Testis (tissue), 3 donors: ENCODE measurements around the gene ZHX3. TPM values are rescaled to one million over a fixed set of nuclear protein-coding genes. Genes with fewer than 3 reads are reported as not detected.

Source experiments
- DNase-seq: peaks from one replicate; pipeline ENCODE4 v3.0.0-alpha.2; 2019
- H3K27ac ChIP-seq, 2 donors: fragments of 200-600 bp; sonication (generic); one replicate each; pipeline ENCODE4 v1.5.1; 2019
- H3K27me3 ChIP-seq: fragments of 200-600 bp; sonication (generic); one replicate; pipeline ENCODE4 v1.5.1; 2019
- H3K36me3 ChIP-seq: fragments of 200-600 bp; sonication (generic); one replicate; pipeline ENCODE4 v1.5.1; 2017; ENCODE audit warnings: low read depth; ENCODE audit errors: missing control alignments
- H3K4me1 ChIP-seq: fragments of 200-600 bp; sonication (generic); one replicate; pipeline ENCODE4 v1.5.1; 2019
- H3K4me3 ChIP-seq, 2 donors: fragments of 200-600 bp; sonication (generic); one replicate each; pipeline ENCODE4 v1.5.1; 2017 to 2019
- H3K9me3 ChIP-seq: fragments of 200-600 bp; sonication (generic); one replicate; pipeline ENCODE4 v1.5.1; 2017
- POLR2A ChIP-seq: fragments of 450-650 bp; IDR thresholded peaks from one replicate; pipeline ENCODE4 v1.6.1; 2017; ENCODE audit warnings: antibody characterized with exemption, mild to moderate bottlenecking, moderate library complexity
- WGBS, 2 donors: methylation state at CpG; one replicate each; pipeline ENCODE4 v1.1.5; 2018; 5-methylcytosine and 5-hydroxymethylcytosine counted together
- intact Hi-C: fragments of 100-400 bp; cut with DNase I; formaldehyde crosslinking; loops from one replicate; pipeline ENCODE4 v1.15.1; 2023; ENCODE audit warnings: low total_unique reads
- polyA plus RNA-seq: library from polyadenylated mRNA; stranded (reverse); fragments of 350-450 nt; fragmentation: Illumina TruSeq; extraction: RNeasy Lipid Tissue Mini Kit (QIAGEN cat#74804); gene quantifications from one replicate; pipeline ENCODE4 v1.2.3, GENCODE V29; 2014; ENCODE audit warnings: low read depth, low replicate concordance; ENCODE audit not compliant: insufficient read depth
- total RNA-seq, 2 donors: library from RNA; depleted of rRNA; stranded (reverse); fragments of >200 nt; gene quantifications; one replicate each; pipeline ENCODE4 v1.2.3, GENCODE V29; 2016
- TF ChIP-seq, protein P1 (sequence below), 3 experiments: fragments of 450-650 bp in 2 of 3; fragments of 200-600 bp in 1 of 3; sonication (generic) in 1 of 3; IDR thresholded peaks; one replicate each; pipeline ENCODE4 v1.5.1; 2016 to 2019; ENCODE audit warnings: antibody characterized with exemption in 3 of 3, mild to moderate bottlenecking in 2 of 3, moderate library complexity in 1 of 3

Gene ZHX3
- total and polyA plus RNA-seq, 3 donors from 2014 or later = 35.1 to 103 (median 55.7) TPM

DNA sequence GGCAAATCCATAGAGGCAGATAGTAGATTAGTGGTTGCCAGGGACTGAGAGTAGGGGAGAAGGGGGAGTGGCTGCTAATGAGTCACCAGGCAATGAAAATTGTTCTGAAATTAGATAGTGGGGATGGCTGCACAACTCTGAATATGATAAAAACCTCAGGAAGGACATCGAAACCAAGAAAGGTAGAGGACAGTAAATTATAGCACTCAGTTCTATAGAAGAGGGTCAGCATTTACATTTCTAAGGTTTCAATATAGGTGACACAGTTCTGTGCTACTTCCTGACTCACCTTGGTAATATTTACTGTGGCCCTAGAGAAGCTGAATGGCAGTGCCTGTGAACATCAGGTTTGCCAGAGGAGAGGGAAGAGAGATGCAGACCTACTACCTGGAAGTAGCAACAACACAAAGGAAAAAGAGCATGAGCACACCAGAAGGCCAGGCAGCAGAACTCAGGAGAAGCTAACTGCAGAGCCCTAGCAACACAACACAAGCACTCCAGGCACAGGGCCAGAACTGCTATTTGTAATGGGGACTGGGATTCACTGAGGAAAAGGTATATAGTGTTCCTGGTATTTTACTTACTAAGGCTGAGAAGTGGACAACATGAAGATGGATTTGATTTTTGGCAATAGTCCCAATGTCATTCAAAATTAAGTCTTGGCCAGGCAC, 104.2 kb downstream of the ZHX3 start:
- Histone ChIP-seq H3K27ac (no peak overlapping the region), H3K36me3 (no peaks in the 10 kb centered on the region), H3K27me3 (no peaks in the 10 kb centered on the region), H3K4me1 (peaks cover 3% of the 10 kb centered on the region), H3K4me3 (no peak overlapping the region), H3K9me3 (no peaks in the 10 kb centered on the region)
- WGBS, 2 donors = 62 to 71% methylated on average over 1 of the region's 1 CpG
- TF ChIP-seq POLR2A = no peak
- TF ChIP-seq, protein P1, sequence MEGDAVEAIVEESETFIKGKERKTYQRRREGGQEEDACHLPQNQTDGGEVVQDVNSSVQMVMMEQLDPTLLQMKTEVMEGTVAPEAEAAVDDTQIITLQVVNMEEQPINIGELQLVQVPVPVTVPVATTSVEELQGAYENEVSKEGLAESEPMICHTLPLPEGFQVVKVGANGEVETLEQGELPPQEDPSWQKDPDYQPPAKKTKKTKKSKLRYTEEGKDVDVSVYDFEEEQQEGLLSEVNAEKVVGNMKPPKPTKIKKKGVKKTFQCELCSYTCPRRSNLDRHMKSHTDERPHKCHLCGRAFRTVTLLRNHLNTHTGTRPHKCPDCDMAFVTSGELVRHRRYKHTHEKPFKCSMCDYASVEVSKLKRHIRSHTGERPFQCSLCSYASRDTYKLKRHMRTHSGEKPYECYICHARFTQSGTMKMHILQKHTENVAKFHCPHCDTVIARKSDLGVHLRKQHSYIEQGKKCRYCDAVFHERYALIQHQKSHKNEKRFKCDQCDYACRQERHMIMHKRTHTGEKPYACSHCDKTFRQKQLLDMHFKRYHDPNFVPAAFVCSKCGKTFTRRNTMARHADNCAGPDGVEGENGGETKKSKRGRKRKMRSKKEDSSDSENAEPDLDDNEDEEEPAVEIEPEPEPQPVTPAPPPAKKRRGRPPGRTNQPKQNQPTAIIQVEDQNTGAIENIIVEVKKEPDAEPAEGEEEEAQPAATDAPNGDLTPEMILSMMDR (IDR thresholded peaks at IDR 0.05) = no peak
- intact Hi-C loops = no loop called here
- DNase-seq = no peak

DNA sequence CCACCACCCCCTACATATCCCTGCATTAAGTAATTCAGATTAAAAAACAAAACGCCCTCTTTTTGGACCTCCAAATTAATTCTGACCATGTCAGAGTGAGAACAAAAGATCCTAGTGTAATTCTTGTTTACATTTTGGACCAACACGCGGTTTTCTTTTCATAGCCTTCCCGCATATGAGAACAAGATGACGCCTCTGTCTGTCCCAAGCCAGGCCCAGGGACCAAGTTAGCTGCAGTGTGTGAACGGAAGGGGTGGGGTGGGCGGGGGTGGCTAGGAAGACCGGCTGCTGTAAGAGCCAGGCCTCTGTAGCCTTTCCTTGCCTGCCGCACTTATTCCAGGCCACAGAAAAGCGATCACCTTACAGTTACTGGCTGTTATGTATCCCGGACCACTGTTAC, 112.2 kb downstream of the ZHX3 start:
- Histone ChIP-seq H3K4me3 (no peak overlapping the region), H3K27ac (no peak overlapping the region), H3K27me3 (no peaks in the 10 kb centered on the region), H3K36me3 (no peaks in the 10 kb centered on the region), H3K4me1 (no peaks in the 10 kb centered on the region), H3K9me3 (no peaks in the 10 kb centered on the region)
- no peak for TF ChIP-seq POLR2A
- TF ChIP-seq, protein P1 (IDR thresholded peaks at IDR 0.05) = no peak
- WGBS, 2 donors = 95 to 96% methylated on average over 11 of the region's 11 CpGs
- no peak for DNase-seq
- intact Hi-C loops = no loop called here

DNA sequence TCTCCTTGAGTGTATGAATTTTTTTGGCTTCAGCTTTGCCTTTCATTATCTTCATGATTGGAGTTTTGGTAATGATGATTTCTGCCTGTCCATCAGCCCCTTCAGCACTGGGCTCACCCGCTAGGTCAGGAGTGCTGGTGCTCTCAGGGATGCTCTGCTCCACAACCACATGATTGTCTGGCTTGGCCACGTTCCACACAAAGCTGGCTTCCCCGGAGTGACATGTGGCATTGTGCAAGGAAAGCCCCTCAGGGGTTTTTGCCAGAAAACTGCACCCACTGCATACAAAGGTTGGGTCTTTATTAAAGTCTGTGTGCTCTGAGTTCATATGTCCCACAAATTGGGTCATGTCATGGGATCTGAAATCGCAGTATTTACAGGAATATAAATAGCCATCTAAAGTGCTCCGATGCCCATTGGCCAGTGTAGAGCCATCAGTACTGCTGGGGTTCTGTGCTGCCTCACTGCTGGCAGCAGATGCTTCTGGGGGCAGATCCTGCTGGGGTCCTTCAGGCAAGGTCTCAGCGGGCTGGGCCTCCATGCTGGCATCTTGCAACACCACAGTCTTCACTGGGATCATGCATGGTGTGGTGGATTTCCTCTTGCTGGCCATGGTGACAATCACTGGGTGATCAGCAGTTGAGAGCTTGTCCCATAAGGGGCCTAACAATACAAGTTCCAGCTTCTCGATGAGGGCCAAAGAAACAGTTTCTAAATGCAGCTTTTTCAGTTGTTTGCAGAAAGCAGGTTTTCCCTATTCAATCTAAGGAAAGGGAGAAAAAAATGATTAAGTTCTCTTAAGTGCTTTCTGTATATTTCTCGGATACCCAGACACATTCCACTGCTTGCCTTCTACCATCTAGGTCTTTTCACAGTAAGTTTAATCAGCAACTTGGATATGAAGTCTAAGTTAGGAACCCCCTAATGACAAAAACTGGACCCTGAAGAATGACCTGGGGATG, 112.9 kb downstream of the ZHX3 start:
- H3K27me3 ChIP-seq = no peaks in the 10 kb centered on the region
- no peaks in the 10 kb centered on the region for H3K4me1 ChIP-seq
- DNase-seq = no peak
- no peaks in the 10 kb centered on the region for H3K9me3 ChIP-seq
- no peak for TF ChIP-seq POLR2A
- TF ChIP-seq, protein P1 (IDR thresholded peaks at IDR 0.05) = no peak
- WGBS, 2 donors = 93 to 97% methylated on average over 6 to 8 of the region's 8 CpGs
- no peak overlapping the region for H3K4me3 ChIP-seq
- H3K36me3 ChIP-seq = no peaks in the 10 kb centered on the region
- no peak overlapping the region for H3K27ac ChIP-seq
- intact Hi-C loops = no loop called here

DNA sequence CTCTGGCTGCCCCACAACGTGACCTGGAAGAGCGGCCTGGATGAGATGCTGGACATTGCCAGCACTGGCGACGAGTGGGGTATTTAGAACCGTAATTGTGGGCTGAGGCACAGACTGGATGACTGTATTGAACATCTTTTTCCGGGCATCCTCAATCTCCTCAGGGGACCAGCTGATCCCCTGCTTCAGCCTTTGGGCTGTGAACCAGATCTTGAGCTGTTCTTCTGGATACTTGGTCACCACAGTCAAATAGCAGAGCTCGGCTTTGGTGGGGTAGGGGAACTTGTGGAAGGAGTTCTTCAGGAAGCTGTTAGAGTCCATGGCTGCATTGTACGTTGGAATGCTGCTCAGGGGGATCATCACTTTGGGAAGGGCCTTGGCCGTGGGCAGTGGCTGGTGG, 113.9 kb downstream of the ZHX3 start:
- no peak for TF ChIP-seq POLR2A
- TF ChIP-seq, protein P1 (IDR thresholded peaks at IDR 0.05) = no peak
- no peak overlapping the region for H3K27ac ChIP-seq
- no peaks in the 10 kb centered on the region for H3K27me3 ChIP-seq
- no peaks in the 10 kb centered on the region for H3K9me3 ChIP-seq
- H3K36me3 ChIP-seq = no peaks in the 10 kb centered on the region
- 90 to 98% methylated on average over 8 to 9 of the region's 9 CpGs for WGBS, 2 donors
- no peaks in the 10 kb centered on the region for H3K4me1 ChIP-seq
- DNase-seq = no peak
- H3K4me3 ChIP-seq = no peak overlapping the region
- intact Hi-C loops = no loop called here
